HAP-1 (cell line): ENCODE data around the gene KLHL30.

Experiments
- DNase-seq, 2 experiments: peaks; one replicate each; pipeline ENCODE4 v3.0.0-alpha.2; 2016 to 2020; ENCODE audit warnings: low spot score in 2 of 2
- H3K27me3 ChIP-seq: fragments of 250-450 bp; sonication (Bioruptor Pico); 2 replicates; pipeline ENCODE4 v1.5.1; 2020; ENCODE audit warnings: low read depth, mild to moderate bottlenecking, moderate library complexity
- H3K36me3 ChIP-seq: fragments of 250-450 bp; sonication (Bioruptor Pico); replicated peaks from 2 replicates; pipeline ENCODE4 v1.5.1; 2020; ENCODE audit warnings: mild to moderate bottlenecking
- H3K4me1 ChIP-seq: fragments of 250-450 bp; sonication (Bioruptor Pico); 2 replicates; pipeline ENCODE4 v1.5.1; 2020; ENCODE audit warnings: mild to moderate bottlenecking
- H3K4me3 ChIP-seq: fragments of 250-450 bp; sonication (Bioruptor Pico); 2 replicates; pipeline ENCODE4 v1.5.1; 2020; ENCODE audit warnings: mild to moderate bottlenecking, moderate library complexity
- H3K9me3 ChIP-seq: fragments of 250-450 bp; sonication (Bioruptor Pico); 2 replicates; pipeline ENCODE4 v1.5.1; 2020; ENCODE audit warnings: mild to moderate bottlenecking, moderate library complexity
- in situ Hi-C: fragments of 300-500 bp; cut with MboI; formaldehyde crosslinking; loops from 3 replicates; pipeline ENCODE4 v1.14.3; 2020; ENCODE audit warnings: low sequenced_read_pairs, inconsistent platforms, mixed read lengths

KLHL30 gene

DNA sequence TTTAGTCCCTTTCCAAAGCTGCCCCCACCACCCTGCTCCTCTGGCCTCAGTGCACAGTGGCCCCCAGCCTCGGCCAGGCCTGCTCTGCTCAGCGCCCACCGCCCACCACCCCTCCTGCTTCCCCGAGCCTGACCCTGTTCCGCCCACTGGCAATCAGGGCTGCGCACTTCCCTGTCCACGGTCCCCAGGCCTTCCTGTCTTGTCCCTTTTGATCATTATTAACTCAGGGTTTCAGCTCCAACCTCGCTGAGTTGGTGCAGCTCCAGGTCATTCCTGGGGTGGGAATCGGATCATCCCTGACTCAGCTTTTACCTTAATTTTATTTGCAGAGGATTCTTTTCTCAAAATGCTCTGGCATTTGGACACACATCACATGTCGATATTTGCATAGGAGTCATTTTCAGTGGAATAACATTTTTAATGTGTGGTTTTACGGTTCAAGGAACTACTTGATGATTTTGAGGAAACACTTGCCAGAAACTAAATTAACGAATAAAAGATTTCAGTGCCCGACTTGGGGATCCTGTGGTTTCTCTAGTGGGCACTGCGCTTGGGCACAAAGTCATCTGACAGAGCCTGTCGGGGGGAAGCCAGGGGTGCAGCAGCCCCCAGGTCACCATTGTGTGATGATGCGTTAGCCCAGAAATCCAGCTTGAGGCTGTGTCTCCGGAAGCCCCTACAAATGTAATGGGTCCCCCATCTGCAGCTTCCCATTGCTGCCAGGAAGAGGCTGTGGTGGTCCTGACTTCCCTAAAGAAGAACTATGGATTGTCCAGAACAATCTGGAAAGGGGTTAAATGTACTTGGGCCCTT lies 39.4 kb upstream of the KLHL30 start:
- no peak for DNase-seq
- Histone ChIP-seq H3K4me3 (no peak overlapping the region), H3K9me3 (no peaks in the 10 kb centered on the region), H3K4me1 (0 out of 2 replicates have a peak, but pooled peaks cover 3% of the 10 kb centered on the region), H3K36me3 (peaks cover 10% of the 10 kb centered on the region; the same call in 1 of the 2 replicates), H3K27me3 (no peaks in the 10 kb centered on the region)
- in situ Hi-C loops: no loop called here

DNA sequence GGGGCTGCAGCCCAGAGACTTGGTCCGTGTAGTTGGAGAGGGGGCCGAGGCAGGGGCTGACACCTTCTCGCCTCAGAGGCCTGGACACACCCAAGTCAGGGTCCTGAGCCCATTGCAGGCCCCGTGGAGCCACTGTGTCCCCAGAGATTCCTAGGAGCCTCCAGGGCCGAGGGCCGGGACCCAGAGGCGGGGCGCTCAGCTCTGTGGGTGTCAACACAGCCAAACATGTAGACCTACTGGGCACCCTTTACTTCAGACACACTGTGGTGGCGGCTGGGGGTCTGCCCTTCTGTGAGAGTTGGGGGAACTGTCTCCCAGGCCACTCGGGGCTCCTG lies 38.8 kb upstream of the KLHL30 start:
- Histone ChIP-seq H3K4me3 (no peak overlapping the region), H3K27me3 (no peaks in the 10 kb centered on the region), H3K9me3 (no peaks in the 10 kb centered on the region), H3K36me3 (peaks cover 10% of the 10 kb centered on the region; the same call in 1 of the 2 replicates), H3K4me1 (0 out of 2 replicates have a peak, but pooled peaks cover 3% of the 10 kb centered on the region)
- in situ Hi-C loops: no loop called here
- DNase-seq: no peak

DNA sequence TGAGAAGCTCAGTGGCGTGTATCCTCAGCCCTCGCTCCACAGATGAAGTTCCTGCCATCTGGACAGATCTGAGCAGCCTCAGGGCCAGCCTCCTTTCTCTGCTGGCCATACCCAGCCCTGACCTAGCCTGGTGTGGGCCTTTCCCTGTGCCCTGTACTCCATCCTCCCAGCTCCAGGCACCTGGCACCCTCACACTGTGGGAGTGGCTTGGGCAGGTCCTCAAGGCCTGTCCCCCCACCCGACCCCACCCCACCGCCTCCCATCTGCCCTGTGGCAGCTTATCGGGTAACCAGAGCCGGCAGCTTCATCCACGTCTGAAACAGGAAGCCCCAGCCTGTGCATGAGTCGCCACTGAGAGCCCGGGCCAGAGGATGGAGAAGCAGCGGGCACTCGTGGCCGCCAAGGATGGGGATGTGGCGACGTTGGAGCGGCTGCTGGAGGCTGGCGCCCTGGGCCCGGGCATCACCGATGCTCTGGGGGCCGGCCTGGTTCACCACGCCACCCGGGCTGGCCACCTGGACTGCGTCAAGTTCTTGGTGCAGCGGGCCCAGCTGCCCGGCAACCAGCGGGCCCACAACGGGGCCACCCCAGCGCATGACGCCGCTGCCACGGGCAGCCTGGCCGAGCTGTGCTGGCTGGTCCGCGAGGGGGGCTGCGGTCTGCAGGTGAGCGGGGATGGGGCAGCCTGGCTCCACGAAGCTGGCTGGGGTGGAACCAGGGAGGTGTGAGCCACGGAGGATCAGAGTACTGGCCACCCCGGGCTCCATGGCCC lies 38.2 kb upstream of the KLHL30 start, which contains the start of gene ESPNL:
ESPNL (plus strand) TSS at position 292 of the 772 bp plus-strand sequence; CDS start at position 372, 80 bp downstream.
- 0 out of 2 replicates have a peak, but pooled peaks cover 3% of the 10 kb centered on the region for H3K4me1 ChIP-seq
- no peaks in the 10 kb centered on the region for H3K27me3 ChIP-seq
- peaks cover 6% of the 10 kb centered on the region; the same call in 1 of the 2 replicates for H3K36me3 ChIP-seq
- no peaks in the 10 kb centered on the region for H3K9me3 ChIP-seq
- in situ Hi-C loops: no loop called here
- no peak for DNase-seq
- H3K4me3 ChIP-seq: no peak within 1 kb of the TSS

DNA sequence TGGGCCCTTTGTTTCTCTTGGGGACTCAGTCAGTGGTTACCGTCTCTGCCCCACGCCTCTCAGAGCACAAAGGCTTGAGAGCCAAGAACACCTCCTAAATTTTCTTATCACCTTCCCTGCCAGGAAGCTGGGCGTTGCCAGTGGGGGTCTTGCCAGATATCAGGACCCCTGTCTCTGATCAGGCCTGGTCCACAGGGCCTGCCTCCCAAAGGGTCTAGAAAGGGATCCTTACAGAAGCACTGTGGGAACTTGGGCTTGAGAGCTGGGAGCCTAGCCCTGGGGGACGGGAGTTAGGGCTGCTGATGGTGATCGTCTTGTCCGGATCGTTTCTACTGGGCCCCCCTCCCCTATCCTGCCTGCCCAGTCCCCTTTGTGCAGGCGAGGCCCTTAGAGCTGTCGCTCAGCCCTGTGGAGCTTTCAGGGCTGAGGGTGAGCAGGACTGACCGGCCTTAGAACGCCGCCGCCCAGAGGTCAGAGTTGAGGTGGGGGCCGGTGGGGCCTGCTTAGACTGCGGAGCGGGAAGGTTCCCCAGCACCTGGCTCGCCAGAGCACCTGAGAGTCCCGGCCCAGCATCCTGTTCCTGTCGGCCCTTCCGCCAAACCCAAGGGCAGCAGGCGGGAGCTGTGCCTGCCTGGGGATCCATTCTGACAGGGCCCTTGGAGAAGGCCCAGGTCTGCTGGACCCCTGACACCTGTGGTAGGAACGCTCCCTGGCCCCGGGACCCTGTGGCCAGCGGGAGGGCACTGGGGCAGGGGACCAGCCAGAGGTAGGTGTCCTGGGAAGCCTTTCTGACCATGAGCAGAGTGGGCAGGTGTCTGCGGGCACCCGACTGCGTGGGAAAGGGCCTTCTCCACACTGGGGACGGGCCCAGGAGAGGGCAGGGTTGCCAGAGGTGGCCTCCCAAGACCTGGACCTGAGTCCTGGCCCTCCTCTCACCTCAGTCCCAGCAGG lies 37.4 kb upstream of the KLHL30 start:
- no peaks in the 10 kb centered on the region for H3K27me3 ChIP-seq
- no peak overlapping the region for H3K4me3 ChIP-seq
- H3K9me3 ChIP-seq: no peaks in the 10 kb centered on the region
- in situ Hi-C loops: no loop called here
- 0 out of 2 replicates have a peak, but pooled peaks cover 3% of the 10 kb centered on the region for H3K4me1 ChIP-seq
- H3K36me3 ChIP-seq: peaks cover 4% of the 10 kb centered on the region; the same call in 1 of the 2 replicates
- DNase-seq: no peak

DNA sequence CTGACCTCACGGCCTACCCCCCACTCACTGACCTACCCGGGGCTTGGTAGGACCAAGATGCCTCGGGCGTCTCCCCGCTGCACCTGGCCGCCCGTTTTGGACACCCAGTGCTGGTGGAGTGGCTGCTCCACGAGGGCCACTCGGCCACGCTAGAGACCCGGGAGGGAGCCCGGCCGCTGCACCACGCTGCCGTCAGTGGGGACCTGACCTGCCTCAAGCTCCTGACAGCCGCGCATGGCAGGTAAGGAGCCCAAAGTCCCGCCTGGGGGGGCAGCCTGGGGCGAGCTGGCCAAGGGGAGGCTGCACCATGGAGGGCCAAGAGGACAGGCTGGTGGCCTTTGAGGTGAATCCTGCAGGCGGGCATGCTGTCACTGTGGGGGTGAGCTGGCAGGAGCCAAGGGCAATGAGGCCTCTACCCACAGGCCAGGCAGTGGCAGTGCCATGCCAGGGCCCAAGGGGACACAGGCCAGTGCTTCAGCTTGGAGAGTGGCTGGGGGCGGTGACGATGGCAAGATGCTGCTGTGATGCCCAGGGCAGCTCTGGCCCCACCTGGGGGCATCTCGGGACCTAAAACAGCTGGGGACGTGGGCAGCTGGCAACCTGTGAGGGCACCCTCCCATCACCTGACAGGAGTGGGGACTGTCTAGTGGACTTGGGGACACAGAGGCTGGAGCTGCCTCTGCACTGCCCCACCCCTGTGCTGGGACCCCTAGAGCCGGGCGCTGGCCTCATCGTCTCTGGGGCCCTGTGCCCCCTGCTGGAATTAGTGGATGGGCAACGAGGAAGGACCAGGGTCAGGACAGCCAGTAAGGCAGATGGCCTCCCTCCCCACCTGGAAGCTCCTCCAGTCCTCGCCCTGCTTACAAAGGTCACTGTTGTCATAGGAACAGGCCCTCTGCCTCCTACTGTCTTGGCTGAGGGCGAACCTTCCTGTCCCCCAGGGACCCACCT lies 36.3 kb upstream of the KLHL30 start:
- in situ Hi-C loops: no loop called here
- Histone ChIP-seq H3K4me3 (no peak overlapping the region), H3K27me3 (no peaks in the 10 kb centered on the region), H3K36me3 (no peaks in the 10 kb centered on the region), H3K4me1 (0 out of 2 replicates have a peak, but pooled peaks cover 3% of the 10 kb centered on the region), H3K9me3 (no peaks in the 10 kb centered on the region)
- DNase-seq: no peak

DNA sequence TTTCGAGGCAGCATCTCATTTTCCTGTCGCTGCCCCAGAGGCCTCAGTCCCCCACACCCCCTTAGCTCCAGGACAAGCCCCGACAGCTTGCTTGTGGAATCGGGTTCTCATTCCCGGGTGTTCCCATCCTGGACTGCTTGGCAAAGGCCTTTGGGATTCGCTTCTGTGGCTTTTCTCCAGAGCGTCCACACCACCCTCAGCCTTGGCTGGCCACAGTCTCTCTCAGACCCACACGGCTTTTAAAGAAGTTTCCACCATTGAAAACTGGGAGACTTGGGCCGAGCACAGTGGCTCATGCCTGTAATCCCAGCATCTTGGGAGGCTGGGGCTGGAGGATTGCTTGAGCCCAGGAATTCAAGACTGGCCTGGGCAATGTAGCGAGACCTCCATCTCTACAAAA lies 35.6 kb upstream of the KLHL30 start:
- Histone ChIP-seq H3K27me3 (no peaks in the 10 kb centered on the region), H3K4me3 (no peak overlapping the region), H3K36me3 (no peaks in the 10 kb centered on the region), H3K4me1 (0 out of 2 replicates have a peak, but pooled peaks cover 3% of the 10 kb centered on the region), H3K9me3 (no peaks in the 10 kb centered on the region)
- in situ Hi-C loops: no loop called here
- no peak for DNase-seq

DNA sequence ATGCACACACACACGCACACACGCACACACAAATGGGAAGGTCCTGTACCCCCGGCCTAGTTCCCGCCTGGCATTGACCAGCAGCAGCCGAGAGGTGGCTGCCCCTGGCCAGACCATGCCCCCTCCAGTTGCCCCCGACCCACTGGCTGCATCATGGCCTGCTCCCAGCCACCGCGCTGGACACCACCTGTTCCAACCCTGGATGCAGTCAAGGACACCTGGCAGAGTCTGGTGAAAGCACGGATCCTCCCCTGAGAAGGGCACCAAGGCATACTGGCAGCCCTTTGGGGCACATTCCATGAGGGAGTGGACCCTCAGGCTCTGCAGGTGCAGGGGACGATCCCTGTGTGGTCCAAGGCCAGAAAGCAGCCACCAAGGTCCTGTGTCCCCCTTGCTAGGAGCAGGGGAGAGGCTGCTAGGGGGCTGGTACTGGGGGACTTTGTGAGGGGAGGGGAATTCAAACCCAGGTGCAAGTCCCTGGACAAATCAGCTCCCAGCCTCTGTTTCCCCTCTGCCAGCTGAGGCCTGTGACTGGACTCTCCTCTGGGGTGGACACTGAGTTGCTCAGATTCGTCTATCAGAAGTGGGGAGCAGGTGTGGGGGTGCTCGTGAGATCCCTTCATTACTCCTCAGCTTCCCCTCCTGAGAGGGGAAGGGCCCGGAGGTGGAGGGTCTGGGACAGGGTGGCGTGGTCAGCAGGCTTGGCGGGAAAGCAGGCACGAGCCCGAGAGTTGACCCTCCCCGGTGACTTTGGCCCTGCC lies 34.8 kb upstream of the KLHL30 start:
- H3K4me1 ChIP-seq: 0 out of 2 replicates have a peak, but pooled peaks cover under 1% of the 10 kb centered on the region
- no peaks in the 10 kb centered on the region for H3K27me3 ChIP-seq
- in situ Hi-C loops: no loop called here
- H3K4me3 ChIP-seq: no peak overlapping the region
- DNase-seq: no peak
- no peaks in the 10 kb centered on the region for H3K9me3 ChIP-seq
- H3K36me3 ChIP-seq: no peaks in the 10 kb centered on the region

DNA sequence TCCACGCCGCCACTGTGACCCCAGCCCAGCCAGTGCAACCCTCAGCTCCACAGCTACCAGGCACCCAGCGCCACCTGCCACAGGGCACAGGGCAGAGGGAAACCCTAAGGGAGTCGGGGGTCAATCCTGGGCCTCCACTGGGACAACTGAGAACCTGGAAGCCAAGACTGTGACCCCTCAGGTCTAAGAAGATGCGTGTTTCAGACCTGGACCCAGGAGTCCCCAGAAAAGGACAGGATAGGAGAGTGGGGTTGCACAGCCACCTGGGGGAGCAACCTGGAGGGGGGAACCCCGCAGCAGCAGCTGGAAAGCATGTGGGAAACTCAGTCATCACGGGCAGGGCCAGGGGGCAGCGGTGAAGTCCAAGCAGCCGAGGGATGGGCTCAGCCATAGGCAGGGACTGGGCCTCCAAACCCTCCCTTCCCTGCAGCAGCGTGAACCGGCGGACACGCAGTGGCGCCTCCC lies 34.2 kb upstream of the KLHL30 start:
- H3K36me3 ChIP-seq: no peaks in the 10 kb centered on the region
- in situ Hi-C loops: no loop called here

DNA sequence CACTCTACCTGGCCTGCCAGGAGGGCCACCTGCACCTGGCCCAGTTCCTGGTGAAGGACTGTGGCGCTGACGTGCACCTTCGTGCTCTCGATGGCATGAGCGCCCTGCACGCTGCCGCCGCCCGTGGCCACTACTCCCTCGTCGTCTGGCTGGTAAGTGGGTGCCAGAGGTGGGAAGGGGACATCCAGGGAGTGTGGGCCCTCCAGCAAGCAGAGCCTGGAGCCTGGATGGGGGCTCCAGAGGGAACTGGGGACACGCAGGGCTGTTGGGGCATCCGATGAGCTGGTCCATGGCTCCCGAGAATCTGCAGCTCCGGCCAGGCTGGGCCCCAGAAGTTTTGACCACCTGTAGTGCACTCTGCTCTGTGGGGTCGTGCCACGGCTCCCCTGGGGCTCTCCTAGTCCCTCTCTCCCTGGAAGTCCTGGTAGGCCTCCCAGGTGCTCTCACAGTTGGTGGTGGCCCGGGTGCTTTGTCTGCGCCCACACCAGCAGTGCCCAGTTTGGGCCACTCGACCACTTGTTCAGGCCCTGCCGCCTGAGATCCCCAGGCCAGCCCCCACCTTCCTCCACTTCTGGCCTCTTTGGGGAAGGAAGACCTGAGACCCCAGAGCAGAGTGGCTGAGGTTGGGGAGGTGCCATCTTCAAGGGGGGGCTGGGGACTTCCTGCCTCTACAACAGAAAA lies 33.6 kb upstream of the KLHL30 start:
- no peaks in the 10 kb centered on the region for H3K4me1 ChIP-seq
- H3K4me3 ChIP-seq: no peak overlapping the region
- DNase-seq: peak in 1 of 2 experiments; percentile 5
- H3K27me3 ChIP-seq: no peaks in the 10 kb centered on the region
- in situ Hi-C loops: no loop called here
- no peaks in the 10 kb centered on the region for H3K9me3 ChIP-seq
- no peaks in the 10 kb centered on the region for H3K36me3 ChIP-seq

More for the DNA sequence above, 34.2 kb upstream of the KLHL30 start:
- H3K27me3 ChIP-seq: no peaks in the 10 kb centered on the region
- DNase-seq: no peak
- H3K9me3 ChIP-seq: no peaks in the 10 kb centered on the region
- no peak overlapping the region for H3K4me3 ChIP-seq
- H3K4me1 ChIP-seq: no peaks in the 10 kb centered on the region

DNA sequence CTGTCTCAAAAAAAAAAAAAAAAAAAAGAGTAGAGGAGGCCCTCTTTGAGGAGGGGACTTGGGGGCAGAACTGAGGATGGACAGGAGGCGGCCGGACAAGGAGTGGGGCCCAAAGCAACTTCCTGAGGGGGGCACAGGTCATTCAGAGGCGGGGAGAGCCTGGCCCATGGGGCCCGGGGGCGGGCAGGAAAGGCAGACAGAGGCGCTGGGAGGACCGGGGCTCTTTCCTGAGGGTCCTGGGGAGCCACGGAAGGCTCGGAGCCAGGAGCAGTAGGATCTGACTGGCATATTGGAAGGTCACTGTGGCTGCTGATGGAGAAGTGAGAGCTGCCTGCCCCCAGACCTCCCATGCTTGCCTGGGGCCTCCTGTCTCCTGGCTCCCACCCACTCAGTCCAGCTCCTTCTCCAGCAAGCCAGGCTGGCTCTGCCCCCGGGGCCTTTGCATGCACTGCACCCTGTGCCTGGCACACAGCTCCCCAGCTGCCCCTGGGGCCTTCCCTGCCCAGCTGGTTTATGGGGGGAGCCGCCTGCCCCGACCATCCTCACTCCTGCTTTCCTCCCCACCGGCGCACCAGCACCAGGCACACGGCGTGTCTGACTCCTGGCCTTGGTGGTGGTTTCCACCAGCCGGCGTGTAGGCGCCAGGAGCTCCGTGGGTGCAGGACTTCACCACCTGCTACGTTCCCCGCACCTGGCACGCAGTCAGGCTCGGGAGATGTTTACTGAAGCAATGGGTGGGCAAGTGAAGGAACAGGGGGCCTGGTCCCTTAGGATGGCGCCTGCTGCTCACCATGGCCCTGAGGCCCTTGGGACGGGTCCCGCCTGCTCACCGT lies 32.7 kb upstream of the KLHL30 start:
- Histone ChIP-seq H3K36me3 (no peaks in the 10 kb centered on the region), H3K27me3 (no peaks in the 10 kb centered on the region), H3K9me3 (no peaks in the 10 kb centered on the region), H3K4me3 (no peak overlapping the region), H3K4me1 (no peaks in the 10 kb centered on the region)
- in situ Hi-C loops: no loop called here
- DNase-seq: peak in 1 of 2 experiments; percentile 5

DNA sequence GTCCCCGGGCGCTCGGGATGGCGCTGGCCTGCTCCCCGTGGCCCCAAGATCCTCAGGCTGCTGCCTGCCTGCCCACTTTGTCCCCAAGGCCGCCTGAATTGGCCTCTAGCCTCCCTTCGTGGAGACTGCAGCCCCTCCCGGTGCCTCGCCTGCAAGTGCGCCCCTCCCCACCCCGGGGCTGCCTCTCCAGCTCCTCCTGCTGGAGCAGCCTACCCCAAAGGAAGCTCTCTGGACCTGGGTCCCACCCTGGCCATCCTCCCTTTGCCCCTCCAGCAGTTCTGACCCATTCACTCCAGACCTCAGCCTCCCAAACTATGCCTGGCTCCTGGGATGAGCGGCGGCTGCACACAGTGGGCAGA lies 32.1 kb upstream of the KLHL30 start:
- in situ Hi-C loops: no loop called here
- H3K4me3 ChIP-seq: no peak overlapping the region
- no peaks in the 10 kb centered on the region for H3K36me3 ChIP-seq

More for the DNA sequence above, 32.1 kb upstream of the KLHL30 start:
- Histone ChIP-seq H3K4me1 (no peaks in the 10 kb centered on the region), H3K9me3 (no peaks in the 10 kb centered on the region), H3K27me3 (no peaks in the 10 kb centered on the region)
- peak in 1 of 2 experiments; percentile 14 for DNase-seq
